T-cell (primary cell): ENCODE data around the gene EGFL6. TPM values are rescaled to one million over a fixed set of nuclear protein-coding genes. Genes with fewer than 3 reads are reported as not detected.
"Not testable (repeated sequence)": the region's sequence is repeated elsewhere in the genome, so short reads cannot be mapped to it uniquely, and the experiment has no call there.

Experiments
- ATAC-seq, 4 experiments: fragments of 200-7000 bp in 3 of 4; fragments of 150-1000 bp in 1 of 4; cut with Tn5 transposase; replicated peaks in 1 of 4; 1 replicate in 3 of 4; 2 replicates in 1 of 4; pipeline ENCODE4 v1.10.0; 2021; ENCODE audit warnings: moderate library complexity in 3 of 4, mild to moderate bottlenecking in 2 of 4, moderate number of reproducible peaks in 1 of 4
- CTCF ChIA-PET, 2 donors: fragments of 300-600 bp; sonication (Branson Sonifier 250); formaldehyde crosslinking; loops; one replicate each; lab custom pipeline; 2022; ENCODE audit warnings: antibody characterized with exemption in 2 of 2; lab: Charles Lee
- POLR2A ChIA-PET, 2 donors: fragments of 300-600 bp; sonication (Branson Sonifier 250); formaldehyde crosslinking; loops; one replicate each; lab custom pipeline; 2022; ENCODE audit warnings: antibody characterized with exemption in 2 of 2; lab: Charles Lee
- DNase-seq, 35 experiments: peaks; one replicate each; pipeline versions ENCODE4 v3.0.0 to v3.0.0-alpha.2; 2013 to 2023
- H3K27ac ChIP-seq: one replicate; pipeline ENCODE4 v1.5.1; 2013; ENCODE audit warnings: low read length
- H3K27me3 ChIP-seq, 2 experiments: replicated peaks in 1 of 2; 1 replicate in 1 of 2; 2 replicates in 1 of 2; pipeline versions ENCODE4 v1.6.1 to v1.7.0; 2013; ENCODE audit warnings: low read length in 1 of 2, mixed read lengths in 1 of 2; ENCODE audit not compliant: control insufficient read depth in 2 of 2, insufficient read depth in 2 of 2; ENCODE audit errors: extremely low read depth in 1 of 2
- H3K36me3 ChIP-seq, 2 donors: 1 replicate in 1 of 2; 2 replicates in 1 of 2; pipeline versions ENCODE4 v1.6.1 to v1.7.0; 2013; ENCODE audit warnings: low read length in 1 of 2; ENCODE audit not compliant: control insufficient read depth in 2 of 2, insufficient read depth in 1 of 2; ENCODE audit errors: extremely low read depth in 1 of 2
- H3K4me1 ChIP-seq, 2 experiments: 1 replicate in 1 of 2; 2 replicates in 1 of 2; pipeline versions ENCODE4 v1.6.1 to v1.7.0; 2013; ENCODE audit warnings: low read length in 2 of 2, mixed read lengths in 1 of 2; ENCODE audit not compliant: insufficient read depth in 2 of 2, control insufficient read depth in 1 of 2; ENCODE audit errors: extremely low read depth in 1 of 2
- H3K4me3 ChIP-seq, 2 donors: 1 replicate in 1 of 2; 2 replicates in 1 of 2; pipeline versions ENCODE4 v1.5.1 to v1.7.0; 2013; ENCODE audit warnings: mild to moderate bottlenecking in 2 of 2, low read length in 1 of 2, moderate library complexity in 1 of 2; ENCODE audit not compliant: control insufficient read depth in 1 of 2; ENCODE audit errors: extremely low read depth in 1 of 2
- H3K9me3 ChIP-seq: 2 replicates; pipeline ENCODE4 v1.7.0; 2013
- H3K27ac Mint-ChIP-seq, 2 donors: one replicate each; pipeline ENCODE4 v1.8.0; 2020 to 2021; ENCODE audit warnings: mild to moderate bottlenecking in 2 of 2, mixed read lengths in 2 of 2
- H3K27me3 Mint-ChIP-seq, 2 donors: one replicate each; pipeline ENCODE4 v1.8.0; 2021 to 2022; ENCODE audit warnings: mixed read lengths in 2 of 2
- H3K36me3 Mint-ChIP-seq: one replicate; pipeline ENCODE4 v1.8.0; 2021; ENCODE audit warnings: mixed read lengths
- H3K4me1 Mint-ChIP-seq, 3 donors: one replicate each; pipeline ENCODE4 v1.8.0; 2020 to 2022; ENCODE audit warnings: mixed read lengths in 3 of 3, mild to moderate bottlenecking in 1 of 3
- H3K4me3 Mint-ChIP-seq, 3 donors: one replicate each; pipeline ENCODE4 v1.8.0; 2020 to 2022; ENCODE audit warnings: mild to moderate bottlenecking in 3 of 3, mixed read lengths in 3 of 3, moderate library complexity in 3 of 3
- H3K9me3 Mint-ChIP-seq, 3 donors: one replicate each; pipeline ENCODE4 v1.8.0; 2020 to 2022; ENCODE audit warnings: mixed read lengths in 3 of 3
- WGBS: methylation state at CpG from one replicate; pipeline ENCODE4 v1.1.5; 2013; ENCODE audit warnings: missing lambda C conversion rate; ENCODE audit not compliant: insufficient coverage; 5-methylcytosine and 5-hydroxymethylcytosine counted together
- total RNA-seq, 35 experiments: library from RNA in 6 of 35; stranded (reverse) in 6 of 35; fragments of 120-200 nt in 1 of 35; gene quantifications; one replicate each; pipeline versions ENCODE4 v1.2.1 to v1.2.4 and lab custom pipeline; 2013 to 2026

EGFL6 gene
- total RNA-seq, 5 donors from 2014 or later (not counting 1 experiment from before 2014, with no cell fraction given): 0.09 to 0.26 TPM; not detected in 3

- no peak overlapping the region for H3K27ac Mint-ChIP-seq
- ChIA-PET POLR2A (interaction anchor here in 1 of 2 donors (0.5 kb wide), 1 partner anchor 8 kb away, joined by 4 read pairs; no protein-coding TSS in a partner anchor), CTCF (no interaction called here)
- Histone ChIP-seq H3K36me3 (peaks cover 0 to 25% of the 10 kb centered on the region in 2 donors), H3K9me3 (no peaks in the 10 kb centered on the region), H3K4me1 (peaks cover 0 to 5% of the 10 kb centered on the region in 2 experiments), H3K4me3 (no peak overlapping the region), H3K27me3 (no peaks in the 10 kb centered on the region), H3K27ac (no peak overlapping the region)
- H3K4me1 Mint-ChIP-seq: peaks cover 0 to 11% (median 4%) of the 10 kb centered on the region in 3 donors
- H3K9me3 Mint-ChIP-seq: no peaks in the 10 kb centered on the region
- H3K36me3 Mint-ChIP-seq: peaks cover 26% of the 10 kb centered on the region
- peaks cover 0 to 12% of the 10 kb centered on the region in 2 donors for H3K27me3 Mint-ChIP-seq
- DNase-seq (no peak), ATAC-seq (no peak)
- H3K4me3 Mint-ChIP-seq: no peak overlapping the region
These were observed 98.5 kb downstream of the EGFL6 start for GRCh38 chrX:13667919-13668318.

DNA sequence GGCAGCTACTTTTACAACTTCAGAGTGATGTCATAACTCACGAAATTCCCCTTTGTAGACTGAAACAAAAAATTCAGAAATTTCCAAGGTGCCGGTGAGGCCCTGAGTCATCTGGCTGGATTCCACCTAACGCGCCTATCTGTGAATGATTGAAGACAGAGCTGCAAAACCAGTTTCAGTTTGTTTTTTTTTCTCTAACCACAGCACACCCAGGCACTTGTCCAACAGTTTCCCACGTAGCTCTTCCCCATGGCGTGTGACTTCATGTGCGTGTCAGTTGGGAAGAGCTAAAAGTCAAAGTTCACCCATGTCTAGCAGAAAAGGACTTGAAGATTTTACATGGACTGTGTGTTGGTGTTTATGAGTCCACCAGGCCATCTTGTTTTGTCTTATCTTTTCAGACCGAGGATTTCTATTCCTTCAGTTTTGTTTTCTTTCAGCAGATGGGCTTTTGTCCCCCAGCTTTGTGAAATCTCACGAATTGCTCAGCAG is 99.9 kb downstream of the EGFL6 start:
- ChIA-PET CTCF (interaction anchor here (0.5 to 1.5 kb wide), 8 partner anchors 11 to 723 kb away, joined by 3 to 5 read pairs (median 3); partner anchors contain the start of gene GEMIN8 (in 1 of the 2)), POLR2A (interaction anchor here in 1 of 2 donors (0.6 to 1.2 kb wide), 5 partner anchors 12 to 74 kb away, joined by 3 to 5 read pairs (median 5); partner anchors contain the start of genes OFD1, RAB9A and TRAPPC2)
- peak overlapping the region in 2 of 3 donors; percentile 29 to 61 for H3K4me3 Mint-ChIP-seq
- peak in 29 of 35 experiments; percentile 12 to 79 (median 31) for DNase-seq
- peak overlapping the region in 1 of 2 donors; percentile 7 for H3K4me3 ChIP-seq
- peak in 3 of 4 experiments; percentile 13 to 91 (median 35) for ATAC-seq
- peaks cover 0 to 5% of the 10 kb centered on the region in 2 experiments for H3K4me1 ChIP-seq
- H3K27me3 ChIP-seq: no peaks in the 10 kb centered on the region
- H3K27ac Mint-ChIP-seq: peak overlapping the region in 1 of 2 donors; percentile 74
- peaks cover 22% of the 10 kb centered on the region for H3K36me3 Mint-ChIP-seq
- H3K36me3 ChIP-seq: peaks cover 0 to 13% of the 10 kb centered on the region in 2 donors
- no CpG with 5 or more reads among the region's 9 CpGs for WGBS
- no peaks in the 10 kb centered on the region for H3K9me3 ChIP-seq
- H3K4me1 Mint-ChIP-seq: peaks cover 0 to 11% (median 4%) of the 10 kb centered on the region in 3 donors
- H3K27ac ChIP-seq: peak overlapping the region; percentile 58
- H3K27me3 Mint-ChIP-seq: peaks cover 0 to 15% of the 10 kb centered on the region in 2 donors
- H3K9me3 Mint-ChIP-seq: no peaks in the 10 kb centered on the region

DNA sequence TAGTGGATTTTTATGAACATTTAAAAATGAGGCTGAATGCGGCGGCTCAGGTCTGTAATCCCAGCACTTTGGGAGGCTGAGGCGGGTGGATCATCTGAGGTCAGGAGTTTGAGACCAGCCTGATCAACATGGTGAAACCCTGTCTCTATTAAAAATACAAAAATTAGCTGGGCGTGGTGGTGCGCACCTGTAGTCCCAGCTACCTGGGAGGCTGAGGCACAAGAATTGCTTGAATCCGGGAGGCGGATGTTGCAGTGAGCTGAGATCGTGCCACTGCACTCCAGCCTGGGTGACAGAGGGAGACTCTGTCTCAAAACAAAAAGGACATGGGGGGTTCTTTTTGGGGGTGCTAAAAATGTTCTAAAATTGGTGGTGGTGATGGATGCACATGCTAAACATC is 100.4 kb downstream of the EGFL6 start:
- H3K27ac ChIP-seq: peak overlapping the region; percentile 58

DNA sequence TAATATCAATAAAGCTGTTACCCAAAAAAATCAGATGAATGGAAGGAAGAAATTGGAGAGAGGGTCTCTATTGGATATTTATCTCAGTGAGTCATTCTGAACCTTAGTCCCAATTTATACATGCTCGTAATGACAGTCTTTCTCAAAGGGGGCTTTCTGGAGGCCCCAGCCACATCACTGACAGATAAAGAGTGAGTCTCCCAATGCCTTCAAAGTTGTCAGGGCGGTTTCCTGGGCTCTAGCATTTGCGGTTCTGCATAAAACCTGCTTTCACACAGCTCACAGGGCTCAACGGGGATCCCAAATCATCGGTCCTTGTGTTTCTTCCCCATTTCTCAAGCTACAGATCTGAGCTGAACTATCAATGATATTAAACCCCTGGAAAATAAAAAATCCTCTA is 100.8 kb downstream of the EGFL6 start:
- WGBS: 80% methylated on average over 1 of the region's 5 CpGs
- H3K27me3 ChIP-seq: no peaks in the 10 kb centered on the region
- H3K27ac Mint-ChIP-seq: no peak overlapping the region
- DNase-seq (no peak), ATAC-seq (no peak)
- peaks cover 0 to 15% of the 10 kb centered on the region in 2 donors for H3K27me3 Mint-ChIP-seq
- no peak overlapping the region for H3K27ac ChIP-seq
- H3K9me3 ChIP-seq: no peaks in the 10 kb centered on the region
- ChIA-PET POLR2A (no interaction called here), CTCF (interaction anchor here in 1 of 2 donors (1.5 kb wide), 1 partner anchor 11 kb away, joined by 5 read pairs; no protein-coding TSS in a partner anchor)
- H3K4me3 ChIP-seq: no peak overlapping the region
- no peak overlapping the region for H3K4me3 Mint-ChIP-seq
- peaks cover 20% of the 10 kb centered on the region for H3K36me3 Mint-ChIP-seq
- peaks cover 0 to 5% of the 10 kb centered on the region in 2 experiments for H3K4me1 ChIP-seq
- peaks cover 0 to 8% of the 10 kb centered on the region in 2 donors for H3K36me3 ChIP-seq
- H3K4me1 Mint-ChIP-seq: peaks cover 0 to 11% (median 4%) of the 10 kb centered on the region in 3 donors
- no peaks in the 10 kb centered on the region for H3K9me3 Mint-ChIP-seq

More for the DNA sequence above, 100.4 kb downstream of the EGFL6 start:
- peaks cover 20% of the 10 kb centered on the region for H3K36me3 Mint-ChIP-seq
- peaks cover 0 to 11% (median 4%) of the 10 kb centered on the region in 3 donors for H3K4me1 Mint-ChIP-seq
- POLR2A ChIA-PET: interaction anchor here in 1 of 2 donors (0.7 to 1.2 kb wide), 3 partner anchors 19 to 73 kb away, joined by 3 to 5 read pairs (median 5); partner anchors contain the start of genes OFD1, RAB9A and TRAPPC2
- H3K27me3 Mint-ChIP-seq: peaks cover 0 to 15% of the 10 kb centered on the region in 2 donors
- not testable (repeated sequence) for H3K9me3 ChIP-seq, H3K9me3 Mint-ChIP-seq, ATAC-seq, H3K4me1 ChIP-seq, DNase-seq, H3K4me3 Mint-ChIP-seq, H3K27me3 ChIP-seq, H3K36me3 ChIP-seq
- WGBS: 100% methylated on average over 3 of the region's 8 CpGs
- peak overlapping the region in 1 of 2 donors; percentile 7 for H3K4me3 ChIP-seq
- H3K27ac Mint-ChIP-seq: peak overlapping the region in 1 of 2 donors; percentile 74
- CTCF ChIA-PET: interaction anchor here (0.6 to 1.5 kb wide), 4 partner anchors 11 to 360 kb away, joined by 3 to 5 read pairs (median 4); partner anchors contain the start of gene GEMIN8 (in 1 of the 2)

DNA sequence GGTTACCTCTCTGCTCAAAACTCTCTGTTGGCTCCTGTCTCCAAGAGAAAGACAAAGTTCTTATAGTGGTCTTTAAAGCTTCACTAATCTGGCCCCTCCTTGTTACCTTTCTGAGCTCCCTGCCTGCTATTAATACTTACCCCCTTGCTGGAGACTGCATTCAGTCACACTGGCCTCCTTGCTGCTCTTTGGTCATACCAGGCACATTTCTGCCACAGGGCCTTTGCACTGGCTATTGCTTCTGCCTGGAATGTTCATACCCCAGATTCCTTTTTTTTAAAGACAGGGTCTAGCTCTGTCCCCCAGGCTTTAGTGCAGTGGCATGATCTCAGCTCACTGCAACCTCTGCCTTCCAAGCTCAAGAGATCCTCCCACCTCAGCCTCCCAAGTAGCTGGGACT is 103.6 kb downstream of the EGFL6 start:
- H3K27ac ChIP-seq: no peak overlapping the region
- DNase-seq: no peak
- Mint-ChIP-seq H3K36me3 (peaks cover 17% of the 10 kb centered on the region), H3K27ac (no peak overlapping the region), H3K4me1 (peaks cover 0 to 9% (median 4%) of the 10 kb centered on the region in 3 donors), H3K9me3 (no peaks in the 10 kb centered on the region), H3K4me3 (no peak overlapping the region), H3K27me3 (peaks cover 0 to 15% of the 10 kb centered on the region in 2 donors)
- no peak overlapping the region for H3K4me3 ChIP-seq
- ATAC-seq: no peak
- CTCF ChIA-PET: no interaction called here
- POLR2A ChIA-PET: interaction anchor here in 1 of 2 donors (0.6 kb wide), 1 partner anchor 47 kb away, joined by 3 read pairs; no protein-coding TSS in a partner anchor
- no peaks in the 10 kb centered on the region for H3K27me3 ChIP-seq
- peaks cover 0 to 5% of the 10 kb centered on the region in 2 experiments for H3K4me1 ChIP-seq
- peaks cover 0 to 3% of the 10 kb centered on the region in 2 donors for H3K36me3 ChIP-seq
- H3K9me3 ChIP-seq: no peaks in the 10 kb centered on the region

DNA sequence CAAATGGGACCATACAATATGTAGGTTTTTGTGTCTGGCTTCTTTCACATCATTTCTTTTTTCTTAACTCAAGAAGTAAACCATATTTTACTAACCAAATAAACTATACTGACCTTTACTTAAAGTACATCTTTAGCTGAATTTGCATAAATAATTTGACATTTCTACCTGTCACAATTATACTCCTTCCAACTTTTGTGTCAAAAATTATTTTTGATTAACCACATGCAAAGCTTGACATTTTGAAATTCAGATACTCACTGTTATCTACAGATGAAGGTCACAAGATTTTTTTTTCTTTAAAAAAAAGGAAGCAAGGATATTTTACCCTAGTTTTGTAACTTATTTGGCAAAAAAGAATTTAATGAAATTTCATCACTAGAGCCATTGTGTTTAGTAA is 107.5 kb downstream of the EGFL6 start:
- no peak overlapping the region for H3K27ac Mint-ChIP-seq
- H3K27me3 Mint-ChIP-seq: peaks cover 0 to 11% of the 10 kb centered on the region in 2 donors
- no peaks in the 10 kb centered on the region for H3K4me1 ChIP-seq
- DNase-seq: no peak
- ATAC-seq: no peak
- H3K27ac ChIP-seq: no peak overlapping the region
- CTCF ChIA-PET: no interaction called here
- H3K9me3 Mint-ChIP-seq: no peaks in the 10 kb centered on the region
- peaks cover 0 to 4% (median 0%) of the 10 kb centered on the region in 3 donors for H3K4me1 Mint-ChIP-seq
- no peak overlapping the region for H3K4me3 Mint-ChIP-seq
- H3K27me3 ChIP-seq: no peaks in the 10 kb centered on the region
- no peaks in the 10 kb centered on the region for H3K9me3 ChIP-seq
- H3K36me3 ChIP-seq: no peaks in the 10 kb centered on the region
- POLR2A ChIA-PET: no interaction called here
- H3K36me3 Mint-ChIP-seq: peaks cover 10% of the 10 kb centered on the region
- no peak overlapping the region for H3K4me3 ChIP-seq
